KOPT-K1 (cell line): ENCODE data around the gene C10orf95.
"Not testable (repeated sequence)": the region's sequence is repeated elsewhere in the genome, so short reads cannot be mapped to it uniquely, and the experiment has no call there.

Experiments
- H3K27ac ChIP-seq: fragments of 200-600 bp; sonication (generic); 2 replicates; pipeline ENCODE4 v1.5.1; 2016; ENCODE audit warnings: antibody characterized with exemption, mild to moderate bottlenecking, low read depth, low read length; ENCODE audit not compliant: poor library complexity, severe bottlenecking
- H3K36me3 ChIP-seq: fragments of 200-600 bp; sonication (generic); 2 replicates; pipeline ENCODE4 v1.5.1; 2017; ENCODE audit warnings: antibody characterized with exemption, mild to moderate bottlenecking, low read length, moderate library complexity; ENCODE audit not compliant: insufficient read depth
- H3K9me3 ChIP-seq: fragments of 200-600 bp; sonication (generic); 2 replicates; pipeline ENCODE4 v1.5.1; 2017; ENCODE audit warnings: antibody characterized with exemption, low read length, mild to moderate bottlenecking; ENCODE audit not compliant: insufficient read depth, poor library complexity, severe bottlenecking

The C10orf95 gene

GRCh38 chr10:102451105-102451969 is at the start of gene C10orf95:
Gene C10orf95 (minus strand): TSS chr10:102451543. CDS start chr10:102451093, 450 bp downstream.
- peaks cover 47% of the 10 kb centered on the region for H3K36me3 ChIP-seq
- peak within 1 kb of the TSS; percentile 83 for H3K27ac ChIP-seq
- H3K9me3 ChIP-seq, result no peaks in the 10 kb centered on the region

- H3K36me3 ChIP-seq, H3K9me3 ChIP-seq, H3K27ac ChIP-seq: not testable (repeated sequence)
These were observed 49.3 kb upstream of the C10orf95 start for GRCh38 chr10:102500686-102501085.

GRCh38 chr10:102499356-102499755 is 48.0 kb upstream of the C10orf95 start:
- Histone ChIP-seq H3K27ac (no peak overlapping the region), H3K36me3 (peaks cover 6% of the 10 kb centered on the region), H3K9me3 (no peaks in the 10 kb centered on the region)

- Histone ChIP-seq H3K9me3 (no peaks in the 10 kb centered on the region), H3K36me3 (peaks cover 16% of the 10 kb centered on the region), H3K27ac (no peak overlapping the region)
These were observed 46.2 kb upstream of the C10orf95 start for GRCh38 chr10:102497545-102497944.

GRCh38 chr10:102493771-102494170 is 42.4 kb upstream of the C10orf95 start:
- Histone ChIP-seq H3K27ac (no peak overlapping the region), H3K9me3 (no peaks in the 10 kb centered on the region), H3K36me3 (peaks cover 51% of the 10 kb centered on the region)

GRCh38 chr10:102492983-102493382 is 41.6 kb upstream of the C10orf95 start:
- H3K9me3 ChIP-seq, result no peaks in the 10 kb centered on the region
- peaks cover 59% of the 10 kb centered on the region for H3K36me3 ChIP-seq
- no peak overlapping the region for H3K27ac ChIP-seq

- no peaks in the 10 kb centered on the region for H3K9me3 ChIP-seq
- H3K36me3 ChIP-seq, result peaks cover 65% of the 10 kb centered on the region
- no peak overlapping the region for H3K27ac ChIP-seq
These were observed 41.1 kb upstream of the C10orf95 start for GRCh38 chr10:102492344-102492939.

GRCh38 chr10:102491136-102491535 is 39.8 kb upstream of the C10orf95 start:
- no peak overlapping the region for H3K27ac ChIP-seq
- peaks cover 74% of the 10 kb centered on the region for H3K36me3 ChIP-seq
- no peaks in the 10 kb centered on the region for H3K9me3 ChIP-seq

- peaks cover 100% of the 10 kb centered on the region for H3K36me3 ChIP-seq
- H3K27ac ChIP-seq, result no peak overlapping the region
- H3K9me3 ChIP-seq, result no peaks in the 10 kb centered on the region
These were observed 33.9 kb upstream of the C10orf95 start for GRCh38 chr10:102485093-102485784.

GRCh38 chr10:102484021-102484420 is 32.7 kb upstream of the C10orf95 start:
- H3K9me3 ChIP-seq, result no peaks in the 10 kb centered on the region
- H3K27ac ChIP-seq, result no peak overlapping the region
- peaks cover 100% of the 10 kb centered on the region for H3K36me3 ChIP-seq

- peaks cover 88% of the 10 kb centered on the region for H3K36me3 ChIP-seq
- no peak overlapping the region for H3K27ac ChIP-seq
- no peaks in the 10 kb centered on the region for H3K9me3 ChIP-seq
These were observed 29.1 kb upstream of the C10orf95 start for GRCh38 chr10:102480396-102480795.

- Histone ChIP-seq H3K27ac (no peak overlapping the region), H3K9me3 (no peaks in the 10 kb centered on the region), H3K36me3 (peaks cover 81% of the 10 kb centered on the region)
These were observed 28.3 kb upstream of the C10orf95 start for GRCh38 chr10:102479651-102480050.

- no peaks in the 10 kb centered on the region for H3K9me3 ChIP-seq
- peaks cover 50% of the 10 kb centered on the region for H3K36me3 ChIP-seq
- H3K27ac ChIP-seq, result no peak overlapping the region
These were observed 25.3 kb upstream of the C10orf95 start for GRCh38 chr10:102476466-102477141.

GRCh38 chr10:102475451-102476040 is 24.2 kb upstream of the C10orf95 start:
- H3K36me3 ChIP-seq, result peaks cover 40% of the 10 kb centered on the region
- no peak overlapping the region for H3K27ac ChIP-seq
- no peaks in the 10 kb centered on the region for H3K9me3 ChIP-seq
